Esophagus muscularis mucosa (tissue), 4 donors: ENCODE measurements around the gene DGAT2L6. TPM values are rescaled to one million over a fixed set of nuclear protein-coding genes. Genes with fewer than 3 reads are reported as not detected.
"Not testable (repeated sequence)": the region's sequence is repeated elsewhere in the genome, so short reads cannot be mapped to it uniquely, and the experiment has no call there.

Source experiments
- DNase-seq: peaks from one replicate; pipeline ENCODE4 v3.0.0-alpha.2; 2017; ENCODE audit errors: extremely low spot score
- H3K27ac ChIP-seq, 4 donors: fragments of 200-600 bp; sonication (generic); replicated peaks in 1 of 4; 1 replicate in 3 of 4; 2 replicates in 1 of 4; pipeline ENCODE4 v1.5.1; 2016 to 2019; ENCODE audit warnings: mild to moderate bottlenecking in 1 of 4
- H3K27me3 ChIP-seq, 4 donors: fragments of 200-600 bp; sonication (generic); one replicate each; pipeline versions ENCODE4 v1.5.1 to v1.6.0; 2016 to 2019
- H3K36me3 ChIP-seq, 4 donors: fragments of 200-600 bp; sonication (generic); one replicate each; pipeline ENCODE4 v1.5.1; 2016 to 2019
- H3K4me1 ChIP-seq, 4 donors: fragments of 200-600 bp; sonication (generic); one replicate each; pipeline ENCODE4 v1.5.1; 2016 to 2019
- H3K4me3 ChIP-seq, 4 donors: fragments of 200-600 bp; sonication (generic); 1 replicate in 2 of 4; 2 replicates in 2 of 4; pipeline ENCODE4 v1.5.1; 2016 to 2019; ENCODE audit warnings: mild to moderate bottlenecking in 4 of 4, moderate library complexity in 1 of 4
- H3K9me3 ChIP-seq, 4 donors: fragments of 200-600 bp; sonication (generic); 1 replicate in 3 of 4; 2 replicates in 1 of 4; pipeline ENCODE4 v1.5.1; 2016 to 2019
- CTCF ChIP-seq, 3 experiments: fragments of 200-600 bp in 2 of 3; fragments of 450-650 bp in 1 of 3; sonication (generic) in 2 of 3; IDR thresholded peaks; one replicate each; pipeline ENCODE4 v1.5.1; 2017 to 2019; ENCODE audit warnings: antibody characterized with exemption in 3 of 3, mild to moderate bottlenecking in 2 of 3, moderate library complexity in 1 of 3
- EP300 ChIP-seq: sonication (generic); formaldehyde crosslinking; IDR thresholded peaks from one replicate; pipeline ENCODE4 v1.6.1; 2017; ENCODE audit warnings: antibody characterized with exemption
- POLR2A ChIP-seq: fragments of 450-650 bp; IDR thresholded peaks from one replicate; pipeline ENCODE4 v1.6.1; 2017; ENCODE audit warnings: antibody characterized with exemption, moderate library complexity, mild to moderate bottlenecking, low read depth
- POLR2AphosphoS5 ChIP-seq, 2 donors: sonication (generic); formaldehyde crosslinking; IDR thresholded peaks; one replicate each; pipeline ENCODE4 v1.6.1; 2017; ENCODE audit warnings: antibody characterized with exemption in 2 of 2
- WGBS: methylation state at CpG from one replicate; pipeline ENCODE4 v1.1.5; 2018; 5-methylcytosine and 5-hydroxymethylcytosine counted together
- intact Hi-C: fragments of 100-400 bp; cut with DNase I; formaldehyde crosslinking; loops from one replicate; pipeline ENCODE4 v1.15.1; 2023
- total RNA-seq, 4 donors: library from RNA; depleted of rRNA; stranded (reverse); fragments of >200 nt; gene quantifications; one replicate each; pipeline versions ENCODE4 v1.1.0 to v1.2.1, GENCODE V29; 2016

Gene DGAT2L6
- total RNA-seq, 4 donors from 2014 or later, result not detected

GRCh38 chrX:70183091-70183490, 5.8 kb downstream of the DGAT2L6 start:
- intact Hi-C loops, result no loop called here
- Histone ChIP-seq H3K36me3 (no peaks in the 10 kb centered on the region), H3K27ac (no peak overlapping the region), H3K27me3 (no peaks in the 10 kb centered on the region), H3K4me1 (no peaks in the 10 kb centered on the region), H3K4me3 (no peak overlapping the region), H3K9me3 (no peaks in the 10 kb centered on the region)
- no peak for DNase-seq
- 68% methylated on average over 5 of the region's 5 CpGs for WGBS
- no peak for TF ChIP-seq CTCF (IDR thresholded peaks at IDR 0.05)
- no peak for TF ChIP-seq POLR2AphosphoS5 (IDR thresholded peaks at IDR 0.05)
- no peak for TF ChIP-seq EP300
- no peak for TF ChIP-seq POLR2A

GRCh38 chrX:70190225-70190624, 12.9 kb downstream of the DGAT2L6 start:
- intact Hi-C loops, result no loop called here
- no peak for TF ChIP-seq POLR2A
- TF ChIP-seq CTCF (IDR thresholded peaks at IDR 0.05), result no peak
- TF ChIP-seq POLR2AphosphoS5 (IDR thresholded peaks at IDR 0.05), result no peak
- TF ChIP-seq EP300, result no peak
- no peaks in the 10 kb centered on the region for H3K4me1 ChIP-seq

GRCh38 chrX:70196961-70197720, 19.9 kb downstream of the DGAT2L6 start:
- 15% methylated on average over 12 of the region's 12 CpGs for WGBS
- H3K36me3 ChIP-seq, result no peaks in the 10 kb centered on the region
- intact Hi-C loops, result no loop called here
- no peaks in the 10 kb centered on the region for H3K4me1 ChIP-seq
- DNase-seq, result no peak
- H3K9me3 ChIP-seq, result no peaks in the 10 kb centered on the region
- H3K27me3 ChIP-seq, result no peaks in the 10 kb centered on the region
- no peak overlapping the region for H3K4me3 ChIP-seq
- TF ChIP-seq POLR2A (no peak), CTCF (IDR thresholded peaks at IDR 0.05) (peak; percentile 42 to 64 (median 43))
- H3K27ac ChIP-seq, result no peak overlapping the region

More at GRCh38 chrX:70190225-70190624, 12.9 kb downstream of the DGAT2L6 start:
- H3K9me3 ChIP-seq, result peaks cover 0 to 6% (median 0%) of the 10 kb centered on the region in 4 donors
- no peak for DNase-seq
- no peak overlapping the region for H3K4me3 ChIP-seq
- no peak overlapping the region for H3K27ac ChIP-seq
- H3K27me3 ChIP-seq, result no peaks in the 10 kb centered on the region
- H3K36me3 ChIP-seq, result no peaks in the 10 kb centered on the region

GRCh38 chrX:70201732-70202131, 24.4 kb downstream of the DGAT2L6 start:
- Histone ChIP-seq H3K4me1 (no peaks in the 10 kb centered on the region), H3K27ac (no peak overlapping the region), H3K36me3 (no peaks in the 10 kb centered on the region), H3K27me3 (no peaks in the 10 kb centered on the region), H3K4me3 (no peak overlapping the region), H3K9me3 (no peaks in the 10 kb centered on the region)
- TF ChIP-seq CTCF (IDR thresholded peaks at IDR 0.05), result no peak
- no peak for TF ChIP-seq POLR2AphosphoS5 (IDR thresholded peaks at IDR 0.05)
- no peak for TF ChIP-seq EP300
- no peak for TF ChIP-seq POLR2A
- WGBS, result 83% methylated on average over 5 of the region's 5 CpGs
- no peak for DNase-seq
- intact Hi-C loops, result no loop called here

DNA sequence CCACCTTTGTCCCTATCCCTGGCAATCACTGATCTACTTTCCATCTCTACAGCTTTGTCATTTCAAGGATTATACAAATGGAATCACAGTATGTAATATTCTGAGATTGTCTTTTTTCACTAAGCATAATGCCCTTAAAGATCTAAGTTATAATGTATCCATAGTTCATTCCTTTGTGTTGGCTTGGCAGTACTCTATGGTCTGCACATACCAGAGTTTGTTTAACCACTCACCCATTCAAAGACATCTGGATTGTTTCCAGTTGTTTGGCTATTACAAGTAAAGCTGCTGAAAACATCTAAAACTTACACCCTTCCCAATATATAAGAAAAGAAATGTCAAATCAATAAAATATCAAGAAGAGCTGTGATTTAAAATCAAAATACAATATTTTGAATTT, 31.2 kb downstream of the DGAT2L6 start:
- Histone ChIP-seq H3K36me3 (no peaks in the 10 kb centered on the region), H3K27ac (no peak overlapping the region), H3K4me1 (no peaks in the 10 kb centered on the region), H3K27me3 (no peaks in the 10 kb centered on the region), H3K4me3 (no peak overlapping the region), H3K9me3 (no peaks in the 10 kb centered on the region)
- TF ChIP-seq EP300, result no peak
- TF ChIP-seq POLR2A, result no peak
- no peak for TF ChIP-seq POLR2AphosphoS5 (IDR thresholded peaks at IDR 0.05)
- no peak for TF ChIP-seq CTCF (IDR thresholded peaks at IDR 0.05)
- no peak for DNase-seq
- intact Hi-C loops, result no loop called here

GRCh38 chrX:70209570-70209969, 32.3 kb downstream of the DGAT2L6 start:
- 60% methylated on average over 6 of the region's 6 CpGs for WGBS
- H3K4me1 ChIP-seq, intact Hi-C loops, H3K36me3 ChIP-seq, H3K4me3 ChIP-seq, H3K27ac ChIP-seq, DNase-seq, H3K27me3 ChIP-seq, H3K9me3 ChIP-seq: not testable (repeated sequence)
